Natural killer cell (primary cell): ENCODE measurements around the gene CADM1. TPM values are rescaled to one million over a fixed set of nuclear protein-coding genes. Genes with fewer than 3 reads are reported as not detected.

Experiments used
- ATAC-seq, 3 donors: fragments of 150-1000 bp in 2 of 3; fragments of 200-7000 bp in 1 of 3; cut with Tn5 transposase; 1 replicate in 1 of 3; 2 replicates in 2 of 3; pipeline ENCODE4 v1.10.0; 2021; ENCODE audit warnings: mild to moderate bottlenecking in 2 of 3, moderate library complexity in 2 of 3
- DNase-seq, 2 donors: peaks; one replicate each; pipeline versions ENCODE4 v3.0.0 to v3.0.0-alpha.2; 2013 to 2021; ENCODE audit warnings: mixed read lengths in 1 of 2
- H3K27ac ChIP-seq: one replicate; pipeline ENCODE4 v1.5.1; 2013; ENCODE audit warnings: mild to moderate bottlenecking, low read length
- H3K27me3 ChIP-seq: one replicate; pipeline ENCODE4 v1.6.1; 2013; ENCODE audit warnings: low read length; ENCODE audit not compliant: control insufficient read depth, insufficient read depth
- H3K36me3 ChIP-seq: one replicate; pipeline ENCODE4 v1.6.1; 2013; ENCODE audit warnings: low read length; ENCODE audit not compliant: control insufficient read depth, insufficient read depth
- H3K4me1 ChIP-seq: one replicate; pipeline ENCODE4 v1.6.1; 2013; ENCODE audit warnings: low read length; ENCODE audit not compliant: control insufficient read depth, insufficient read depth
- H3K4me3 ChIP-seq: one replicate; pipeline ENCODE4 v1.5.1; 2013; ENCODE audit warnings: low read length
- H3K9me3 ChIP-seq: one replicate; pipeline ENCODE4 v1.6.1; 2013; ENCODE audit warnings: low read length; ENCODE audit not compliant: control insufficient read depth, insufficient read depth
- H3K27ac Mint-ChIP-seq, 2 donors: one replicate each; pipeline ENCODE4 v1.8.0; 2022; ENCODE audit warnings: mild to moderate bottlenecking in 2 of 2, mixed read lengths in 2 of 2, moderate library complexity in 1 of 2
- H3K27me3 Mint-ChIP-seq, 2 donors: one replicate each; pipeline ENCODE4 v1.8.0; 2022; ENCODE audit warnings: low read depth in 2 of 2, mixed read lengths in 2 of 2
- H3K36me3 Mint-ChIP-seq: one replicate; pipeline ENCODE4 v1.8.0; 2022; ENCODE audit warnings: mixed read lengths
- H3K4me1 Mint-ChIP-seq, 2 donors: one replicate each; pipeline ENCODE4 v1.8.0; 2022; ENCODE audit warnings: mixed read lengths in 2 of 2
- H3K4me3 Mint-ChIP-seq: one replicate; pipeline ENCODE4 v1.8.0; 2022; ENCODE audit warnings: mild to moderate bottlenecking, moderate library complexity, mixed read lengths
- H3K9me3 Mint-ChIP-seq, 2 donors: one replicate each; pipeline ENCODE4 v1.8.0; 2022; ENCODE audit warnings: mixed read lengths in 2 of 2
- WGBS: methylation state at CpG from one replicate; pipeline ENCODE4 v1.1.7; 2013; ENCODE audit warnings: missing lambda C conversion rate; ENCODE audit not compliant: insufficient coverage; 5-methylcytosine and 5-hydroxymethylcytosine counted together
- intact Hi-C: fragments of 100-400 bp; cut with micrococcal nuclease; formaldehyde crosslinking; loops from one replicate; pipeline ENCODE4 v1.14.2; 2022
- total RNA-seq, 4 donors: library from RNA; stranded (reverse); fragments of 120-200 nt in 1 of 4; gene quantifications; one replicate each; pipeline versions ENCODE4 v1.2.3 to v1.2.4, GENCODE V29; 2013 to 2022
- TF ChIP-seq, protein P1 (sequence below): fragments of 200-600 bp; IDR thresholded peaks from one replicate; pipeline ENCODE4 v1.8.0; 2022; ENCODE audit warnings: antibody characterized with exemption

CADM1 gene
- total RNA-seq, 3 donors from 2014 or later (not counting 1 experiment from before 2014, with no cell fraction given), result 3.2 to 4.2 (median 3.9) TPM

DNA sequence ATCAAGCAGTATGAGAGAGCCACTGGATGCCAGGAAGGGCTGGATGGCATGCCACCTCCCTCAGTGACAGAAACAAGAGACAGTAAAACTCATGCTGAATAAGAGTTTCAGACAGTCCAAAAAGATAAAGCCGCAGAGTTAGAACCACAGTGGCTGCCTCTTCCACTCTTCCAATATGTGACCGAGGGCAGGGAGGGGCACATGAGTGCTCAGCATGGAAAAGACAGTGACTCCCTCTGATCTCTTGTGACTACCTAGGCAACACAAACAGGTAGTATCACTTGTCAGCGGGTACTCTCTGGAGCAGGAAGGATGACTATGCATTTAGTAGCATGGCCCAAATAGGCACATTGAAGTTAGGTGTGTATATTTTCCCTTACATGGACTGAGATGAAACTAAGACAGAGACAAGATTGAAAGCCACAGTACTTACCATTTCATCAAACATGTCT is 295.4 kb downstream of the CADM1 start:
- H3K4me1 ChIP-seq, result no peaks in the 10 kb centered on the region
- no peaks in the 10 kb centered on the region for H3K4me1 Mint-ChIP-seq
- no peak overlapping the region for H3K4me3 Mint-ChIP-seq
- H3K9me3 ChIP-seq, result no peaks in the 10 kb centered on the region
- no peaks in the 10 kb centered on the region for H3K27me3 ChIP-seq
- TF ChIP-seq, protein P1, sequence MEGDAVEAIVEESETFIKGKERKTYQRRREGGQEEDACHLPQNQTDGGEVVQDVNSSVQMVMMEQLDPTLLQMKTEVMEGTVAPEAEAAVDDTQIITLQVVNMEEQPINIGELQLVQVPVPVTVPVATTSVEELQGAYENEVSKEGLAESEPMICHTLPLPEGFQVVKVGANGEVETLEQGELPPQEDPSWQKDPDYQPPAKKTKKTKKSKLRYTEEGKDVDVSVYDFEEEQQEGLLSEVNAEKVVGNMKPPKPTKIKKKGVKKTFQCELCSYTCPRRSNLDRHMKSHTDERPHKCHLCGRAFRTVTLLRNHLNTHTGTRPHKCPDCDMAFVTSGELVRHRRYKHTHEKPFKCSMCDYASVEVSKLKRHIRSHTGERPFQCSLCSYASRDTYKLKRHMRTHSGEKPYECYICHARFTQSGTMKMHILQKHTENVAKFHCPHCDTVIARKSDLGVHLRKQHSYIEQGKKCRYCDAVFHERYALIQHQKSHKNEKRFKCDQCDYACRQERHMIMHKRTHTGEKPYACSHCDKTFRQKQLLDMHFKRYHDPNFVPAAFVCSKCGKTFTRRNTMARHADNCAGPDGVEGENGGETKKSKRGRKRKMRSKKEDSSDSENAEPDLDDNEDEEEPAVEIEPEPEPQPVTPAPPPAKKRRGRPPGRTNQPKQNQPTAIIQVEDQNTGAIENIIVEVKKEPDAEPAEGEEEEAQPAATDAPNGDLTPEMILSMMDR, result no peak
- intact Hi-C loops, result no loop called here
- no peaks in the 10 kb centered on the region for H3K9me3 Mint-ChIP-seq
- 92% methylated on average over 3 of the region's 3 CpGs for WGBS
- ATAC-seq (no peak), DNase-seq (no peak)
- no peaks in the 10 kb centered on the region for H3K27me3 Mint-ChIP-seq
- no peaks in the 10 kb centered on the region for H3K36me3 Mint-ChIP-seq
- no peak overlapping the region for H3K4me3 ChIP-seq
- no peaks in the 10 kb centered on the region for H3K36me3 ChIP-seq
- H3K27ac Mint-ChIP-seq, result no peak overlapping the region
- no peak overlapping the region for H3K27ac ChIP-seq

DNA sequence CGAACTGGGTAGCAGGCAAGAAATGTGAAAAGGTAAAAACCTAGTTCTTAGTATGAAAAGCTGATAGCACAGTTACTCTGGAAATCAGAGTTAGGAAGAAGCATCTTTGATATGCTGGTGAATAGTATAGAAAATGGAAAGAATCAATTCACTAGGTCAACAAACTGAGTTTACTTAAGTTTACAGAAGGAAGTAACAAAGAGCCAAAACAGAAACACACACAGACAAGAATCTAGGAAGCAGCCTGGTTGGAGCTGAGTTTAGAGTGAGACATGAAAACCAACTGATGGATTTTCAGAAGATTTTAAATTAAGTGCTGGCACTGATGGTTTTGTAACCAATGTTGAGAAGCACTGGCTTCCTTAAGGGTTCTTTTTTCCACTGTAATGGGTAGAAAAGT is 296.3 kb downstream of the CADM1 start:
- H3K9me3 Mint-ChIP-seq, result no peaks in the 10 kb centered on the region
- intact Hi-C loops, result no loop called here
- H3K4me3 Mint-ChIP-seq, result no peak overlapping the region
- no peak overlapping the region for H3K27ac Mint-ChIP-seq
- Histone ChIP-seq H3K4me1 (no peaks in the 10 kb centered on the region), H3K36me3 (no peaks in the 10 kb centered on the region), H3K9me3 (no peaks in the 10 kb centered on the region), H3K4me3 (no peak overlapping the region), H3K27me3 (no peaks in the 10 kb centered on the region), H3K27ac (no peak overlapping the region)
- TF ChIP-seq, protein P1, result no peak
- no peaks in the 10 kb centered on the region for H3K4me1 Mint-ChIP-seq
- ATAC-seq (no peak), DNase-seq (no peak)
- H3K27me3 Mint-ChIP-seq, result no peaks in the 10 kb centered on the region
- H3K36me3 Mint-ChIP-seq, result no peaks in the 10 kb centered on the region
- WGBS, result 94% methylated on average over 1 of the region's 1 CpG

DNA sequence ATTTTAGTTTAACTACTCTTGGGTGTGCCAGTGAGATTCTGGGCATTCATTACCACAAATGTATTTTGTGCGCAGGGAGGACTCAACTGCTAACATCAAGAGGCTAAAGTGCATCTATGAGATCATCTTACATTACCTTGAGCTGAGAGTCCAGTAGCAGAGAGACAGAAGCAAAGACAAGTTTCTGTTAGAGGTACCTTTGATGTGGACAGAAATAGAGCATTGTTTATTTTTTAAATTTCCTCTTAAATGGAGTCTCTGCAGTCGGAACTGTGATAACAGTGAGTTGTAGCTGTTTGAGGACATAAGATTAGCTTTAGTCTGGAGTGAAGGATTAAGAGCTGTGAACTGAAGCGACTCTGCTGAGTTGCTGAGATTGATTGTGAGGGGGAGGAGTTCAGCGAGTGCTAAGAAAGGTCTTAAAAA is 297.0 kb downstream of the CADM1 start:
- intact Hi-C loops, result no loop called here
- Histone ChIP-seq H3K27ac (no peak overlapping the region), H3K27me3 (no peaks in the 10 kb centered on the region), H3K36me3 (no peaks in the 10 kb centered on the region), H3K4me1 (no peaks in the 10 kb centered on the region), H3K9me3 (no peaks in the 10 kb centered on the region), H3K4me3 (no peak overlapping the region)
- no peak overlapping the region for H3K27ac Mint-ChIP-seq
- H3K4me1 Mint-ChIP-seq, result no peaks in the 10 kb centered on the region
- TF ChIP-seq, protein P1, result no peak
- H3K36me3 Mint-ChIP-seq, result no peaks in the 10 kb centered on the region
- no peaks in the 10 kb centered on the region for H3K9me3 Mint-ChIP-seq
- no peak overlapping the region for H3K4me3 Mint-ChIP-seq
- H3K27me3 Mint-ChIP-seq, result no peaks in the 10 kb centered on the region
- ATAC-seq (no peak), DNase-seq (no peak)
- WGBS, result 68% methylated on average over 4 of the region's 4 CpGs

DNA sequence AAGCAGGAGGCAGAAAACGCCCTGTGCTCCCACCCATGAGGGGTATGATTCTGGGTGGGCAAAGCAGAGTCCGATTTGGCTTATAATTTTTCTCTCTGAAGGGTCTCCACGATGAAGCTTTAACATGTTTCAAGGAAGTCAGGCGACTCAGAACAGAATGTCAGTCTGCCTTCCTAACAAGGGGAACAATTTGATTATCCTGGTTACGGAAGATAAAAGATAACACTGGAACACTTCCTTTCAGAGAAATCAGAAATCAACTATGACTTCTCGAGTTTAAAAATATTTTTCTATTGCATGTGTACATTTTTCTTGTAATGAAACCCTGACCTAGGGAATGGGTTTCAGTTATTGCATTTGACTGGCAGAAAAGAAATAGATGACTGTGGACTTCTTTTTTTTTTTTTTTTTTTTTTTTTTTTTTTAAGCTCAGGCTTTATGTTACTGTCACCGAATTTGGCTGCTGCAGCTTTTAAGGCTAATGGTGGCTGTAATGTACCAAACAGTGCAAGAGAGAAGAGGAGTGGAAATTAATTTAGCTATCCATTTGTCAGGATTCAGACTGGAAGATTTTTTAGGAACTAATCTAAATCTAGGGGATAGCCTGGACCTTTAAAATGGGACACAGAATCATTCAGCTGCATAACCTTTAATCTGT is 297.7 kb downstream of the CADM1 start:
- H3K4me1 Mint-ChIP-seq, result no peaks in the 10 kb centered on the region
- 76% methylated on average over 6 of the region's 7 CpGs for WGBS
- DNase-seq (no peak), ATAC-seq (no peak)
- no peaks in the 10 kb centered on the region for H3K36me3 Mint-ChIP-seq
- H3K9me3 Mint-ChIP-seq, result no peaks in the 10 kb centered on the region
- Histone ChIP-seq H3K27me3 (no peaks in the 10 kb centered on the region), H3K4me3 (no peak overlapping the region), H3K9me3 (no peaks in the 10 kb centered on the region), H3K36me3 (no peaks in the 10 kb centered on the region), H3K4me1 (no peaks in the 10 kb centered on the region), H3K27ac (no peak overlapping the region)
- TF ChIP-seq, protein P1, result no peak
- no peak overlapping the region for H3K4me3 Mint-ChIP-seq
- H3K27me3 Mint-ChIP-seq, result no peaks in the 10 kb centered on the region
- intact Hi-C loops, result no loop called here
- H3K27ac Mint-ChIP-seq, result no peak overlapping the region
